Mesenchymal stem cell (in vitro differentiated cells and primary cell): Measurements from ENCODE around the gene DAZAP2.

Experiments
- DNase-seq: peaks from one replicate; pipeline ENCODE4 v3.0.0-alpha.2; 2013
- H2AFZ ChIP-seq: one replicate; pipeline ENCODE4 v1.6.1; 2013; ENCODE audit warnings: low read depth, mild to moderate bottlenecking, control low read depth, inconsistent platforms, low read length, moderate library complexity
- H2AK5ac ChIP-seq: 2 replicates; pipeline ENCODE4 v1.6.1; 2013; ENCODE audit warnings: low read length, moderate library complexity, mild to moderate bottlenecking, inconsistent platforms; ENCODE audit not compliant: severe bottlenecking
- H2BK120ac ChIP-seq: one replicate; pipeline ENCODE4 v1.6.1; 2013; ENCODE audit warnings: low read depth, mild to moderate bottlenecking, inconsistent platforms, low read length, moderate library complexity
- H2BK12ac ChIP-seq, 2 experiments: one replicate each; pipeline ENCODE4 v1.6.1; 2013; ENCODE audit warnings: inconsistent platforms in 2 of 2, low read length in 2 of 2, mild to moderate bottlenecking in 2 of 2, moderate library complexity in 2 of 2, control low read depth in 1 of 2
- H2BK15ac ChIP-seq: one replicate; pipeline ENCODE4 v1.6.1; 2013; ENCODE audit warnings: mild to moderate bottlenecking, low read depth, inconsistent platforms; ENCODE audit not compliant: poor library complexity, severe bottlenecking
- H2BK5ac ChIP-seq: 2 replicates; pipeline ENCODE4 v1.6.1; 2013; ENCODE audit warnings: low read depth, mild to moderate bottlenecking, low read length, control low read depth, inconsistent platforms; ENCODE audit not compliant: poor library complexity, severe bottlenecking
- H3K14ac ChIP-seq, 2 experiments: one replicate each; pipeline ENCODE4 v1.6.1; 2013; ENCODE audit warnings: inconsistent platforms in 2 of 2, low read length in 2 of 2, control low read depth in 1 of 2, mild to moderate bottlenecking in 1 of 2, moderate library complexity in 1 of 2
- H3K18ac ChIP-seq, 2 experiments: one replicate each; pipeline ENCODE4 v1.6.1; 2013; ENCODE audit warnings: inconsistent platforms in 2 of 2, low read length in 2 of 2, control low read depth in 1 of 2, low read depth in 1 of 2, mild to moderate bottlenecking in 1 of 2
- H3K23ac ChIP-seq, 2 experiments: one replicate each; pipeline ENCODE4 v1.6.1; 2013; ENCODE audit warnings: inconsistent platforms in 2 of 2, low read length in 2 of 2, mild to moderate bottlenecking in 2 of 2, moderate library complexity in 2 of 2, control low read depth in 1 of 2
- H3K27ac ChIP-seq: 2 replicates; pipeline ENCODE4 v1.5.1; 2013; ENCODE audit warnings: mild to moderate bottlenecking, moderate library complexity, low read length, control low read depth, inconsistent platforms; ENCODE audit not compliant: poor library complexity, severe bottlenecking
- H3K27me3 ChIP-seq, 2 experiments: 2 replicates each; pipeline versions ENCODE4 v1.6.1 to v1.7.0; 2013; ENCODE audit warnings: low read length in 2 of 2, mild to moderate bottlenecking in 2 of 2, moderate library complexity in 2 of 2, control low read depth in 1 of 2, inconsistent platforms in 1 of 2; ENCODE audit not compliant: control insufficient read depth in 1 of 2, insufficient read depth in 1 of 2
- H3K36me3 ChIP-seq, 2 experiments: 2 replicates each; pipeline versions ENCODE4 v1.6.1 to v1.7.0; 2013; ENCODE audit warnings: low read length in 2 of 2, control low read depth in 1 of 2, inconsistent platforms in 1 of 2, low read depth in 1 of 2, mild to moderate bottlenecking in 1 of 2; ENCODE audit not compliant: insufficient read depth in 2 of 2, control insufficient read depth in 1 of 2
- H3K4ac ChIP-seq, 2 experiments: one replicate each; pipeline ENCODE4 v1.6.1; 2013; ENCODE audit warnings: inconsistent platforms in 2 of 2, low read length in 2 of 2, mild to moderate bottlenecking in 2 of 2, moderate library complexity in 2 of 2, control low read depth in 1 of 2, low read depth in 1 of 2
- H3K4me1 ChIP-seq: 2 replicates; pipeline ENCODE4 v1.6.1; 2013; ENCODE audit warnings: low read depth, low read length, control low read depth; ENCODE audit not compliant: control insufficient read depth, insufficient read depth
- H3K4me2 ChIP-seq: 2 replicates; pipeline ENCODE4 v1.6.1; 2013; ENCODE audit warnings: low read length, mild to moderate bottlenecking, inconsistent platforms; ENCODE audit not compliant: poor library complexity, severe bottlenecking
- H3K4me3 ChIP-seq, 2 experiments: 2 replicates each; pipeline versions ENCODE4 v1.5.1 to v1.7.0; 2013; ENCODE audit warnings: low read length in 2 of 2, mild to moderate bottlenecking in 2 of 2, control low read depth in 1 of 2, low read depth in 1 of 2; ENCODE audit not compliant: insufficient read depth in 1 of 2
- H3K79me1 ChIP-seq: replicated peaks from 2 replicates; pipeline ENCODE4 v1.6.1; 2013; ENCODE audit warnings: mild to moderate bottlenecking, control low read depth, low read length, inconsistent platforms; ENCODE audit not compliant: poor library complexity, severe bottlenecking
- H3K9ac ChIP-seq: 2 replicates; pipeline ENCODE4 v1.7.0; 2013; ENCODE audit warnings: mild to moderate bottlenecking, low read length, moderate library complexity
- H3K9me3 ChIP-seq: 2 replicates; pipeline ENCODE4 v1.7.0; 2013; ENCODE audit warnings: mild to moderate bottlenecking, low read length; ENCODE audit not compliant: control insufficient read depth
- H4K8ac ChIP-seq: one replicate; pipeline ENCODE4 v1.6.1; 2013; ENCODE audit warnings: inconsistent platforms, mild to moderate bottlenecking, low read length, moderate library complexity
- H4K91ac ChIP-seq: one replicate; pipeline ENCODE4 v1.6.1; 2013; ENCODE audit warnings: mild to moderate bottlenecking, low read length, inconsistent platforms
- WGBS: methylation state at CpG from one replicate; pipeline ENCODE4 v1.1.7; 2013; ENCODE audit warnings: mixed read lengths; 5-methylcytosine and 5-hydroxymethylcytosine counted together

Gene DAZAP2

GRCh38 chr12:51232642-51233041 is 6.0 kb upstream of the DAZAP2 start:
- no peak overlapping the region for H2AFZ ChIP-seq
- no peak overlapping the region for H3K23ac ChIP-seq
- no peaks in the 10 kb centered on the region for H3K36me3 ChIP-seq
- no peaks in the 10 kb centered on the region for H3K4me1 ChIP-seq
- no peak overlapping the region for H3K4ac ChIP-seq
- H2AK5ac ChIP-seq = no peak overlapping the region
- no peak overlapping the region for H3K27ac ChIP-seq
- H3K27me3 ChIP-seq = no peaks in the 10 kb centered on the region
- no peaks in the 10 kb centered on the region for H3K9me3 ChIP-seq
- no peak overlapping the region for H3K14ac ChIP-seq
- H4K8ac ChIP-seq = no peak overlapping the region
- no peak for DNase-seq
- no peak overlapping the region for H3K4me2 ChIP-seq
- H2BK5ac ChIP-seq = no peak overlapping the region
- H2BK15ac ChIP-seq = no peak overlapping the region
- no peak overlapping the region for H3K9ac ChIP-seq
- no peak overlapping the region for H2BK120ac ChIP-seq
- H4K91ac ChIP-seq = no peak overlapping the region
- H3K79me1 ChIP-seq = no peaks in the 10 kb centered on the region
- no peak overlapping the region for H2BK12ac ChIP-seq
- H3K18ac ChIP-seq = no peak overlapping the region
- no peak overlapping the region for H3K4me3 ChIP-seq

DNA sequence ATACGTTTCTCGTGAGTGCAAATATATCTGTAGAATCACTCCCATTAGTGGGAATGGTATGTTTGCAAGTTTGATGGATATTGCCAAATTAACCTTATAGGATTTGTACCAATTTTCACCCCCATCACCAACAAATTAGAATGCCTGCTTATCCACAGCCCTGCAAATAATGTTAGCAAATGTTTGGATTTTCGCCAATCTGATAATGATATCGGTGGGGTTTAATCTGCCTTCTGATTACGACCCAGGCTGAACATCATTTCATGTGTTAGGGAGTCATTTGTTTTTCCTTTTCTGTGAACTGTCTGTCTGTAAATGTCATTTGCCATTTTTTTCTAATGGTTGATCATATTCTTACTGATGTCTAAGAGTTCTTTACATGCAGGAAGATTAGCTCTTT is 4.1 kb upstream of the DAZAP2 start:
- Histone ChIP-seq H2AFZ (no peak overlapping the region), H3K23ac (no peak overlapping the region), H3K14ac (no peak overlapping the region), H3K4me2 (no peak overlapping the region), H2BK5ac (no peak overlapping the region), H2AK5ac (no peak overlapping the region), H3K4me3 (no peak overlapping the region), H3K9ac (no peak overlapping the region), H2BK12ac (no peak overlapping the region), H4K8ac (no peak overlapping the region), H3K4ac (no peak overlapping the region), H2BK15ac (no peak overlapping the region), H3K27ac (no peak overlapping the region), H3K27me3 (no peaks in the 10 kb centered on the region), H3K79me1 (peaks cover 6% of the 10 kb centered on the region), H3K4me1 (peaks cover 5% of the 10 kb centered on the region), H3K18ac (no peak overlapping the region), H3K36me3 (no peaks in the 10 kb centered on the region), H4K91ac (no peak overlapping the region), H2BK120ac (no peak overlapping the region), H3K9me3 (no peaks in the 10 kb centered on the region)
- 97% methylated on average over 3 of the region's 5 CpGs for WGBS
- DNase-seq = no peak

DNA sequence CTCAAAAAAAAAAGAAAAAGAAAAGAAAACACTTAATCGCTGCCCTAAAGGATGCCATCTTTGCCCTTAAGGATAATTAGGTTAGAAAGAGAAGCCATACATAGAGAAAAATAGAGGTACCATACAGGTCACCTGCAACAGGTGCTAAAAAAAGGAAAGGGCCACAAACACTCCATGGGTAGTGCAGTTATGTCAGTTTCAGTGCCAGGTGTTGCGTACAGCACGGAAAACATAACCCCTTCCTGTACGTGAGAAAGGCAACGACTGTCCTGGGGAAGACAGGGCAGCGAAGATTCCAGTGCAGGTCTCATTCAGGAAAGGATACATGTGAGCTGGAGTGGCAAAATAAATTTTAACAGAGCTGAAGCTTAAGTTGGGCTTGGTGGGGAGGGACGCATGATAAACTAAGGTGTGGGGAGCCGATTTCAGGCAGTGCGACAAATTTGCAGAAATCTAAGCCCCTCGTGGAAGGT is 553 bp upstream of the DAZAP2 start:
- peaks cover 15% of the 10 kb centered on the region for H3K79me1 ChIP-seq
- H2AK5ac ChIP-seq = peak overlapping the region; percentile 22
- no peak for DNase-seq
- peak overlapping the region; percentile 86 for H4K8ac ChIP-seq
- no peaks in the 10 kb centered on the region for H3K9me3 ChIP-seq
- peak overlapping the region; percentile 79 to 88 for H3K18ac ChIP-seq
- H2BK15ac ChIP-seq = no peak overlapping the region
- no peak overlapping the region for H3K23ac ChIP-seq
- 36% methylated on average over 9 of the region's 10 CpGs for WGBS
- H3K9ac ChIP-seq = peak overlapping the region; percentile 100
- H3K27me3 ChIP-seq = no peaks in the 10 kb centered on the region
- peak overlapping the region; percentile 6 to 85 for H3K4ac ChIP-seq
- peak overlapping the region; percentile 72 to 73 for H2BK12ac ChIP-seq
- no peak overlapping the region for H2BK5ac ChIP-seq
- H3K14ac ChIP-seq = no peak overlapping the region
- H3K4me1 ChIP-seq = peaks cover 12% of the 10 kb centered on the region
- H2BK120ac ChIP-seq = peak overlapping the region; percentile 71
- peak overlapping the region; percentile 93 for H3K4me2 ChIP-seq
- H3K4me3 ChIP-seq = peak overlapping the region; percentile 61 to 99
- H2AFZ ChIP-seq = peak overlapping the region; percentile 93
- H4K91ac ChIP-seq = peak overlapping the region; percentile 66
- H3K27ac ChIP-seq = peak overlapping the region; percentile 50
- H3K36me3 ChIP-seq = peaks cover 12 to 30% of the 10 kb centered on the region in 2 experiments

- Histone ChIP-seq H3K4me2 (no peak overlapping the region), H3K4me3 (peak overlapping the region in 1 of 2 experiments; percentile 99), H2BK120ac (no peak overlapping the region), H2AK5ac (no peak overlapping the region), H3K23ac (no peak overlapping the region), H3K14ac (no peak overlapping the region), H4K8ac (no peak overlapping the region), H3K18ac (no peak overlapping the region), H3K27me3 (no peaks in the 10 kb centered on the region), H3K27ac (peak overlapping the region; percentile 4), H3K4me1 (peaks cover 12% of the 10 kb centered on the region), H2BK5ac (no peak overlapping the region), H2BK12ac (no peak overlapping the region), H3K79me1 (peaks cover 20% of the 10 kb centered on the region), H3K4ac (no peak overlapping the region), H3K36me3 (peaks cover 23 to 55% of the 10 kb centered on the region in 2 experiments), H2AFZ (no peak overlapping the region), H2BK15ac (no peak overlapping the region), H3K9me3 (no peaks in the 10 kb centered on the region), H3K9ac (peak overlapping the region; percentile 100), H4K91ac (peak overlapping the region; percentile 47)
- WGBS = 94% methylated on average over 2 of the region's 2 CpGs
- no peak for DNase-seq
Observed at GRCh38 chr12:51240971-51241370, 2.3 kb downstream of the DAZAP2 start.
